IPS-NIHi11 (cell line): ENCODE results near the gene VSIG1.

Source experiments
- DNase-seq: peaks from one replicate; pipeline ENCODE4 v3.0.0; 2012; ENCODE audit warnings: mixed read lengths, low spot score

Gene VSIG1

GRCh38 chrX:108044554-108045256, at the start of gene VSIG1:
TSS of gene VSIG1 (plus strand) at chrX:108045065. CDS start at chrX:108045131, 66 bp downstream.
- DNase-seq: no peak

GRCh38 chrX:107996124-107996523, 48.7 kb upstream of the VSIG1 start:
- no peak for DNase-seq

GRCh38 chrX:108000751-108001150, 44.1 kb upstream of the VSIG1 start:
- no peak for DNase-seq

- DNase-seq: peak; percentile 36
Measured at GRCh38 chrX:108001218-108001814, 43.5 kb upstream of the VSIG1 start.

GRCh38 chrX:108018656-108019381, 26.0 kb upstream of the VSIG1 start:
- no peak for DNase-seq

- no peak for DNase-seq
Measured at GRCh38 chrX:108019382-108019875, 25.4 kb upstream of the VSIG1 start.

GRCh38 chrX:108020631-108021030, 24.2 kb upstream of the VSIG1 start:
- DNase-seq: peak; percentile 20

GRCh38 chrX:108022491-108023089, 22.3 kb upstream of the VSIG1 start:
- DNase-seq: no peak

- DNase-seq: no peak
Measured at GRCh38 chrX:108025376-108025775, 19.5 kb upstream of the VSIG1 start.

- DNase-seq: no peak
Measured at GRCh38 chrX:108025954-108026600, 18.8 kb upstream of the VSIG1 start.

- no peak for DNase-seq
Measured at GRCh38 chrX:108028854-108029253, 16.0 kb upstream of the VSIG1 start.

GRCh38 chrX:108029928-108030711, 14.7 kb upstream of the VSIG1 start:
- no peak for DNase-seq

- DNase-seq: no peak
Measured at GRCh38 chrX:108032944-108033343, 11.9 kb upstream of the VSIG1 start.

GRCh38 chrX:108033890-108034289, 11.0 kb upstream of the VSIG1 start:
- no peak for DNase-seq

GRCh38 chrX:108034725-108035124, 10.1 kb upstream of the VSIG1 start:
- no peak for DNase-seq

GRCh38 chrX:108036298-108036973, 8.4 kb upstream of the VSIG1 start:
- no peak for DNase-seq

- DNase-seq: no peak
Measured at GRCh38 chrX:108049649-108050048, 4.8 kb downstream of the VSIG1 start.

- DNase-seq: no peak
Measured at GRCh38 chrX:108053218-108053617, 8.4 kb downstream of the VSIG1 start.

- no peak for DNase-seq
Measured at GRCh38 chrX:108055546-108055945, 10.7 kb downstream of the VSIG1 start.

GRCh38 chrX:108059801-108060200, 14.9 kb downstream of the VSIG1 start:
- no peak for DNase-seq

GRCh38 chrX:108064001-108064400, 19.1 kb downstream of the VSIG1 start:
- no peak for DNase-seq
